NT2/D1 (cell line): ENCODE data around the gene PDE4B.

Experiments
- SUZ12 ChIP-seq: IDR thresholded peaks from 2 replicates; pipeline ENCODE4 v1.6.1; 2011; ENCODE audit not compliant: insufficient read length, insufficient read depth; ENCODE audit errors: extremely low read depth
- YY1 ChIP-seq: IDR thresholded peaks from 2 replicates; pipeline ENCODE4 v1.6.1; 2011; ENCODE audit not compliant: insufficient read length, insufficient read depth
- ZNF274 ChIP-seq: IDR thresholded peaks from 2 replicates; pipeline ENCODE4 v1.6.1; 2011; ENCODE audit warnings: mild to moderate bottlenecking, low read depth, low read length

DNA sequence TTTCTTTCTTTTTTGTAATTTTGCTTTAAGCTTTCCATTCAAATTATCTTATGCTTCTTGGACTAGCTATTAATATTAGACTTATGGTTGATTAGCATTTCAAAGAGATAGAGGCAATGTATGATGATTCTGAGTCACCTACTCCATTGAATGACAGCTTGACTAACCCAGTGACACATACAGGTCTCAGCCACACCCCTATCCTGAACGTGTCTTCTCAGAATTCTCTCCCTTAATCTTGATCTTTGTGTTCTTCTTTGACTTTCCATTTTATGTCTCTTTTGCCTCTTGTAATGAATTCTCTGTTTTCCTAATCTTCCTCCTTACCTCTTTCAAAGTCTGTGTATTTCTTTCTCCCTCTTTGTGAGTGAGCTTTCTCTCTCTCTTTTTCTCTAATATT lies 241.1 kb downstream of the PDE4B start:
- TF ChIP-seq ZNF274: no peak
- TF ChIP-seq YY1: no peak
- TF ChIP-seq SUZ12: no peak
